ENCODE data around the gene PLPP1. TPM values are rescaled to one million over a fixed set of nuclear protein-coding genes. Genes with fewer than 3 reads are reported as not detected.

PLPP1 gene
- total and polyA plus RNA-seq, 2 donors = 14.6 to 32.5 TPM

DNA sequence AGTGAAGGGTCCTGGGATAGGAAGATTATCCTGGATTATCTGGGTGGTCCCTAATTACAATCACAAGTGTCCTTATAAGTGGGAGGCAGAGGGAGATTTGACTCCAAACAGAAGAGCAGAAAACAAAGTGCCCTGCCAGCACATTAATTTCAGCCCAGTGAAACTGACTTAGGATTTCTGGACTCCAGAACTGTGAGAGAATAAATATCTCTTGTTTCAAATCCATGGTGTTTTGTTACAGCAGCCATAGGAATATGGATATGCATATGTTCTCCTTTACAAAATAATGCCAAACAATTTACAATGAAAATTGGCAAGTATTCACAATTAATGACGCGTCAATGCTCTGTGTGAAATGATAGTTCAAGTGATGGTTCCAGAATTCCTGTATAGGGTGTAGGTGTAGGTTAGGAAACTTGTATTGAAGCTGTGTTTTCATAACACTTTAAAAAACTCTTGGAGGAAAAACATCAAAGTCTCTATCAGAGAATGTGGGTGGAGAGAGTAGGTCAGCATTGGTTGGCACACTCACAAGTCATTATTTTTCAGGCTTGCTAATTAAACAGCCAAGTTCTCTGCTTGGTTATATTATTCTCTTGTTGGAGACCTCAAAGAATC lies 19.9 kb upstream of the PLPP1 start:
- no peak for DNase-seq (ENCODE audit: low read depth in 6 of 9, low spot score in 9 of 9)
- H3K9me3 ChIP-seq (ENCODE audit: control insufficient read depth in 2 of 2, insufficient read depth in 1 of 2, low read length in 1 of 2) = no peaks in the 10 kb centered on the region
- H3K4me1 ChIP-seq (ENCODE audit: control insufficient read depth in 2 of 2, insufficient read depth in 2 of 2, low read length in 2 of 2) = peaks cover 18 to 22% of the 10 kb centered on the region in 2 donors
- H3K27ac ChIP-seq (ENCODE audit: low read depth in 1 of 2, low read length in 1 of 2) = no peak overlapping the region
- H3K36me3 ChIP-seq (ENCODE audit: control insufficient read depth in 2 of 2, insufficient read depth in 2 of 2, low read length in 1 of 2) = no peaks in the 10 kb centered on the region
- no peak overlapping the region for H3K4me3 ChIP-seq (ENCODE audit: low read length in 2 of 2)
- H3K27me3 ChIP-seq (ENCODE audit: control insufficient read depth in 2 of 2, insufficient read depth in 1 of 2, low read length in 1 of 2) = no peaks in the 10 kb centered on the region
- 94% methylated on average over 2 of the region's 2 CpGs for WGBS

DNA sequence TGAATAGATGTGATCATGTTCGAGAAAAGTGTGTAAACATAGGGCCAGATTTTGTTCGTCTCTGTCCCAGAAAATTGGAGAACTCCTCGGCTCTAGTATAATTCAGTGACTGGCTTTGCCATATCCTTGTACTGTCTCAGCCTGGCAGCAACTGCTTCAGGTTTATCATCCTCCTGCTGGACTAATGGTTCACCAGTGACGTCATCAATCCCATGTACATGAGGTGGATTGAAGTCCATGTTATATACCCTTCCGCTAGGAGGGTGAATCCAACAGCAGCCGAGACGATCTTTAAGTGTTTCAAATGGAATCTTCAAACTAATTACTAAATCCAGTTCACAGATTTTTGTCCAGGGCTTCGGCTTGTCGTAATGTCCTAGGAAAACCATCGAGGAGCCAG lies 17.1 kb upstream of the PLPP1 start:
- 97% methylated on average over 10 of the region's 10 CpGs for WGBS
- no peaks in the 10 kb centered on the region for H3K27me3 ChIP-seq (ENCODE audit: control insufficient read depth in 2 of 2, insufficient read depth in 1 of 2, low read length in 1 of 2)

DNA sequence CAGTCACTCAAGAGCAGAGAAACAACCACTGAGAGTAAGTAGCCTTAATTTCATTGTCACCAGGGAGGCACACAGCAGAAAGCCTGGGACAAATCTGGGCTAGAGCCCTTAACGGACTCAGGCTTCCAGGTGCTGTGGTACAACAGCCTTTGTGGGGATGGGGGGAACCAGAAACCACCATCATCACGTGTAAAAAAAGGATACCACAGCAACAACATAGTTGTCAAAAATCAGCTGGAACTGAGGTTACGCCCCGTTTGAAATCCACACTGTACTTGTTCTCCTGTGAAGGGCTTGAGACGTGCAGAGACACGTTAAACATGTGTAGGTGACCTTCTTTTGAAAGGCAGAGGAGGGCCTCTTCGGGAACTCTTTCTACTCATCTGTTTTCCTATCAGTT lies 16.6 kb upstream of the PLPP1 start:
- no peaks in the 10 kb centered on the region for H3K36me3 ChIP-seq (ENCODE audit: control insufficient read depth in 2 of 2, insufficient read depth in 2 of 2, low read length in 1 of 2)
- peak in 5 of 9 donors; percentile 40 to 87 (median 65) for DNase-seq (ENCODE audit: low read depth in 6 of 9, low spot score in 9 of 9)
- H3K4me1 ChIP-seq (ENCODE audit: control insufficient read depth in 2 of 2, insufficient read depth in 2 of 2, low read length in 2 of 2) = peaks cover 27 to 35% of the 10 kb centered on the region in 2 donors
- no peak overlapping the region for H3K4me3 ChIP-seq (ENCODE audit: low read length in 2 of 2)
- 7% methylated on average over 7 of the region's 7 CpGs for WGBS
- no peaks in the 10 kb centered on the region for H3K9me3 ChIP-seq (ENCODE audit: control insufficient read depth in 2 of 2, insufficient read depth in 1 of 2, low read length in 1 of 2)
- peak overlapping the region in 1 of 2 donors; percentile 49 for H3K27ac ChIP-seq (ENCODE audit: low read depth in 1 of 2, low read length in 1 of 2)
- no peaks in the 10 kb centered on the region for H3K27me3 ChIP-seq (ENCODE audit: control insufficient read depth in 2 of 2, insufficient read depth in 1 of 2, low read length in 1 of 2)

More for the DNA sequence above, 17.1 kb upstream of the PLPP1 start:
- no peaks in the 10 kb centered on the region for H3K36me3 ChIP-seq (ENCODE audit: control insufficient read depth in 2 of 2, insufficient read depth in 2 of 2, low read length in 1 of 2)
- DNase-seq (ENCODE audit: low read depth in 6 of 9, low spot score in 9 of 9) = no peak
- H3K27ac ChIP-seq (ENCODE audit: low read depth in 1 of 2, low read length in 1 of 2) = peak overlapping the region in 1 of 2 donors; percentile 49
- H3K9me3 ChIP-seq (ENCODE audit: control insufficient read depth in 2 of 2, insufficient read depth in 1 of 2, low read length in 1 of 2) = no peaks in the 10 kb centered on the region
- H3K4me1 ChIP-seq (ENCODE audit: control insufficient read depth in 2 of 2, insufficient read depth in 2 of 2, low read length in 2 of 2) = peaks cover 27 to 35% of the 10 kb centered on the region in 2 donors
- H3K4me3 ChIP-seq (ENCODE audit: low read length in 2 of 2) = no peak overlapping the region

DNA sequence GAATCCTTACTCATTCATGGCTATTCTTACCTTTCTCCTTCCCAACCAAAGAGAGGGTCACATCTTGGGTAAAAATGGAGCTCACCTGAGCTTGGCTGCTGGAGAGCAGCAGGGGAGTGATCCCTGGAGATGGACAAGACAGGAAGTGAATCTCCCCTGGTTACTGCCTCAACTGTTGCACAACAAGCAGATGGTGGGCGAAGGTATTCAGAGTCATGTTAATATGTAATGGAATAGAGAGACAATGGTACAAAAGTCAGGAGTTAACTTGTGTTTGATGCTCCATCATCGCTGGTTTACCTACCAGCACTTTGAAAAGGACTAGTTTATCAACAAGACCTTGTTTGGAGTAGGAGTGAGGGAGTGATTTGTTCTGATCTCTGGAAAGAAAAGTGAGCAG lies 13.0 kb upstream of the PLPP1 start:
- Histone ChIP-seq H3K4me3 (ENCODE audit: low read length in 2 of 2) (no peak overlapping the region), H3K9me3 (ENCODE audit: control insufficient read depth in 2 of 2, insufficient read depth in 1 of 2, low read length in 1 of 2) (no peaks in the 10 kb centered on the region), H3K4me1 (ENCODE audit: control insufficient read depth in 2 of 2, insufficient read depth in 2 of 2, low read length in 2 of 2) (peaks cover 27 to 32% of the 10 kb centered on the region in 2 donors), H3K27me3 (ENCODE audit: control insufficient read depth in 2 of 2, insufficient read depth in 1 of 2, low read length in 1 of 2) (no peaks in the 10 kb centered on the region), H3K27ac (ENCODE audit: low read depth in 1 of 2, low read length in 1 of 2) (no peak overlapping the region), H3K36me3 (ENCODE audit: control insufficient read depth in 2 of 2, insufficient read depth in 2 of 2, low read length in 1 of 2) (no peaks in the 10 kb centered on the region)
- 98% methylated on average over 2 of the region's 2 CpGs for WGBS
- no peak for DNase-seq (ENCODE audit: low read depth in 6 of 9, low spot score in 9 of 9)

DNA sequence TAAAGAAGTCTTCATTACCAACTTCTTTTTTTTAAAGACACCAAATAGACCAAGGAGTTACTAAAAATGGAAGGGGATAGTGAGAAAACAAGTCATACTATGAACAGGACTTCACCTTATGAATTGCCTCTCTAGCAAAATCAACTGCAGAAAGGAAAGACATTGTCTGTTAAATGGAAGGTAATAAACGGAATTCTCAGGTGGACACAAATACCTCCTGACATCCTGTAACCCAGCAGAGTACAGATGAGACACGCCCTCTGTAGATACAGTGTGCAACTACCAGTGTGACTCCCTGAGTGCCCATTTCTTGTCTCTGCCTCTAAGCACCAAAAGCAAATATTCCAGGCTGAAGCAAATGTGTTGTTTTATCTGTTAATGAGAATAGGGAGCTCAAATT lies 12.2 kb upstream of the PLPP1 start:
- H3K36me3 ChIP-seq (ENCODE audit: control insufficient read depth in 2 of 2, insufficient read depth in 2 of 2, low read length in 1 of 2) = no peaks in the 10 kb centered on the region
- H3K4me3 ChIP-seq (ENCODE audit: low read length in 2 of 2) = no peak overlapping the region
- H3K9me3 ChIP-seq (ENCODE audit: control insufficient read depth in 2 of 2, insufficient read depth in 1 of 2, low read length in 1 of 2) = no peaks in the 10 kb centered on the region
- WGBS = 93% methylated on average over 2 of the region's 2 CpGs
- H3K4me1 ChIP-seq (ENCODE audit: control insufficient read depth in 2 of 2, insufficient read depth in 2 of 2, low read length in 2 of 2) = peaks cover 26 to 28% of the 10 kb centered on the region in 2 donors
- H3K27ac ChIP-seq (ENCODE audit: low read depth in 1 of 2, low read length in 1 of 2) = no peak overlapping the region
- DNase-seq (ENCODE audit: low read depth in 6 of 9, low spot score in 9 of 9) = no peak
- no peaks in the 10 kb centered on the region for H3K27me3 ChIP-seq (ENCODE audit: control insufficient read depth in 2 of 2, insufficient read depth in 1 of 2, low read length in 1 of 2)

DNA sequence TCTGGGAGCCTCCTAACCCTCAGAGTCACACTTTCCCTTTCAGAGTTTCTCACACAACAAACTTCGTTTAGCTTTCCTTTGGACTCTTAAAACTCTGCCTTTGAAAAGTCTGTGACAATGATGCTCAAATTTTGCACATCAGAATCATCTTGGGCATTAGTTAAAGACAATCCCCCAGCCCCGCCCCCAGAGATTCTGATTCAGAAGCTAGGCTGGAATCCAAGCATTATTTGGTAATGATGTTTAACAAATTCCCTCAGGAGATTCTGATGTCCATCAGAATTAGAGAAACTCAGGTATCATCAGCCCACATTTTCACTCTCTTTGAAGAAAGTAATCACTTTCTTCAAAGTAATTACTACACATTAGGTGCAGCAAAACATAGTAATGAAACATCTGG lies 9.6 kb upstream of the PLPP1 start:
- no peaks in the 10 kb centered on the region for H3K27me3 ChIP-seq (ENCODE audit: control insufficient read depth in 2 of 2, insufficient read depth in 1 of 2, low read length in 1 of 2)
- no peak overlapping the region for H3K27ac ChIP-seq (ENCODE audit: low read depth in 1 of 2, low read length in 1 of 2)
- H3K9me3 ChIP-seq (ENCODE audit: control insufficient read depth in 2 of 2, insufficient read depth in 1 of 2, low read length in 1 of 2) = no peaks in the 10 kb centered on the region
- H3K36me3 ChIP-seq (ENCODE audit: control insufficient read depth in 2 of 2, insufficient read depth in 2 of 2, low read length in 1 of 2) = no peaks in the 10 kb centered on the region
- WGBS = 94% methylated on average over 2 of the region's 2 CpGs
- no peak for DNase-seq (ENCODE audit: low read depth in 6 of 9, low spot score in 9 of 9)
- no peak overlapping the region for H3K4me3 ChIP-seq (ENCODE audit: low read length in 2 of 2)
- H3K4me1 ChIP-seq (ENCODE audit: control insufficient read depth in 2 of 2, insufficient read depth in 2 of 2, low read length in 2 of 2) = peaks cover 23 to 27% of the 10 kb centered on the region in 2 donors

DNA sequence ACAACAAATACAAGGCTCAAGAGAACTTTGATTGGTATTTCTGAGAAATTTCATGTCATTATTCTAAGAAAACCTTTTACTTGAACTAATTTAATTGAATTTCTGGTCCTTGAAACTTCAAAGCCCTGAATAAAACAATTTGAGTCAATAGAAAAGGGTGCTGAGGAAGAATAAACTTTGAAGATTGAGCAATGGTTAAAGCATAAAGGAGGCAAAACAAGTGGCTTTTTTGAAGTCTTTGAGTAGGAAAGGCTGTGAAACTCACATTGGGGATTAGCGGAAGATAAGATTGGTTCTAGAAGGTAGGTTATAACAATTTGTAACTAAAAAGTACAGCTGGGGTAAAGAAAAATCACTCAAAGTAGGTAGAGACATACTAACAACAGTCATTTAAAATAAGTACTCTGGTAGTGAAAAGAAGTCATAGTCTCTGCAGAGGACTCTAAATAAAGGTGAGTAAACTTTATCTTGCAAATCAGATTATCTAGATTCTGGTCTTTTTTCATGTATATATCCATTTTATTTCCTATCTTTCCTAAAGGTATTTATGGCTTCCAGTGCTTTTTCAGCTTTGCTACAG lies 6.4 kb upstream of the PLPP1 start:
- 11% methylated on average over 1 of the region's 1 CpG for WGBS
- Histone ChIP-seq H3K36me3 (ENCODE audit: control insufficient read depth in 2 of 2, insufficient read depth in 2 of 2, low read length in 1 of 2) (no peaks in the 10 kb centered on the region), H3K27me3 (ENCODE audit: control insufficient read depth in 2 of 2, insufficient read depth in 1 of 2, low read length in 1 of 2) (no peaks in the 10 kb centered on the region), H3K4me3 (ENCODE audit: low read length in 2 of 2) (no peak overlapping the region), H3K9me3 (ENCODE audit: control insufficient read depth in 2 of 2, insufficient read depth in 1 of 2, low read length in 1 of 2) (no peaks in the 10 kb centered on the region), H3K27ac (ENCODE audit: low read depth in 1 of 2, low read length in 1 of 2) (peak overlapping the region in 1 of 2 donors; percentile 52), H3K4me1 (ENCODE audit: control insufficient read depth in 2 of 2, insufficient read depth in 2 of 2, low read length in 2 of 2) (peaks cover 17 to 22% of the 10 kb centered on the region in 2 donors)
- DNase-seq (ENCODE audit: low read depth in 6 of 9, low spot score in 9 of 9) = peak in 3 of 9 donors; percentile 40 to 78 (median 42)

DNA sequence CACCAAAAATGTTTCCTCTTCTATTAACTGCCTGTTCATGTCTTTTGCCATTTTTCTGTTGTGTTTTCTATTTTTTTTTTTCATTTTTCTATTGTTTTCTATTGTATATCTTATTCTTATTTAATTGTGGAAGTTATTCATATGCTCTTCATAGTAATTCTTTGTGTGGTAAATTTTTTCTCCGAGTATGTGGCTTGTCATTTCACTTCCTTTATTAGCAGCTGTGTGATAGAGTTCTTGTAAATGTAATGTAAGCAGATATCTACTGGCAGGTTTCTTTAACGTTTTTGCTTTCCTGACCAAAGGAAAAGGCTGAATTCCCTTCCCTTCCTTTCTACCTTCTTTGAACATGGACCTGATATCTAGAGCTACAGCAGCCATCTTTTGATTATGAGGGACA lies 5.8 kb upstream of the PLPP1 start:
- Histone ChIP-seq H3K36me3 (ENCODE audit: control insufficient read depth in 2 of 2, insufficient read depth in 2 of 2, low read length in 1 of 2) (no peaks in the 10 kb centered on the region), H3K4me1 (ENCODE audit: control insufficient read depth in 2 of 2, insufficient read depth in 2 of 2, low read length in 2 of 2) (peaks cover 17 to 25% of the 10 kb centered on the region in 2 donors), H3K4me3 (ENCODE audit: low read length in 2 of 2) (no peak overlapping the region), H3K27me3 (ENCODE audit: control insufficient read depth in 2 of 2, insufficient read depth in 1 of 2, low read length in 1 of 2) (no peaks in the 10 kb centered on the region), H3K9me3 (ENCODE audit: control insufficient read depth in 2 of 2, insufficient read depth in 1 of 2, low read length in 1 of 2) (no peaks in the 10 kb centered on the region), H3K27ac (ENCODE audit: low read depth in 1 of 2, low read length in 1 of 2) (peak overlapping the region in 1 of 2 donors; percentile 52)
- no peak for DNase-seq (ENCODE audit: low read depth in 6 of 9, low spot score in 9 of 9)
- 5% methylated on average over 2 of the region's 2 CpGs for WGBS

DNA sequence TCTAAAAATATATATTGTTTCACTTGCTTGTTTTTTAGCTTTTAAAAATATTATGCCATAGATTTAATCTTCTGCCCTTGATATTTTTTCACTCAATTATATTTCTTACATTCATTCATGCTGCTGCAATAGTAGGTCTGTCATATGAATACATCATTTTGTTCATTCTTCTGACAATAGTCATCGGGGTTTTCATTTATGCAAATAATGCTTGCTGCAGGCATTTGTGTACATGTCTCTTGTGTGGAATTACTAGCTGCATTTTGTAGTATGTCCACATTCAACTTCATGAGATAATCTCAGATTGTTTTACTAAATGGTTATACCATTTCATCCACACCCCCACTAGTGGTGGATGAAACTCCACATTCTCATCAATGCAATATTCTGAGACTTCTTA lies 5.3 kb upstream of the PLPP1 start:
- Histone ChIP-seq H3K27me3 (ENCODE audit: control insufficient read depth in 2 of 2, insufficient read depth in 1 of 2, low read length in 1 of 2) (no peaks in the 10 kb centered on the region), H3K36me3 (ENCODE audit: control insufficient read depth in 2 of 2, insufficient read depth in 2 of 2, low read length in 1 of 2) (no peaks in the 10 kb centered on the region), H3K9me3 (ENCODE audit: control insufficient read depth in 2 of 2, insufficient read depth in 1 of 2, low read length in 1 of 2) (no peaks in the 10 kb centered on the region), H3K4me3 (ENCODE audit: low read length in 2 of 2) (no peak overlapping the region), H3K27ac (ENCODE audit: low read depth in 1 of 2, low read length in 1 of 2) (no peak overlapping the region), H3K4me1 (ENCODE audit: control insufficient read depth in 2 of 2, insufficient read depth in 2 of 2, low read length in 2 of 2) (peaks cover 17 to 30% of the 10 kb centered on the region in 2 donors)
- 95% methylated on average over 1 of the region's 1 CpG for WGBS
- DNase-seq (ENCODE audit: low read depth in 6 of 9, low spot score in 9 of 9) = no peak
